Esophagus mucosa (tissue), 1 donor: ENCODE data around the gene MBD3L4. TPM values are rescaled to one million over a fixed set of nuclear protein-coding genes. Genes with fewer than 3 reads are reported as not detected.
"Not testable (repeated sequence)": the region's sequence is repeated elsewhere in the genome, so short reads cannot be mapped to it uniquely, and the experiment has no call there.

Experiments
- ATAC-seq: fragments of 200-7000 bp; cut with Tn5 transposase; one replicate; pipeline ENCODE4 v1.9.1; 2020
- total RNA-seq: library from RNA; stranded (reverse); gene quantifications from one replicate; pipeline ENCODE4 v1.2.4, GENCODE V29; 2023
- donor health status: DM: yes; HTN: yes; CAD: no.

MBD3L4 gene
- total RNA-seq, 1 donor from 2014 or later: not detected

DNA sequence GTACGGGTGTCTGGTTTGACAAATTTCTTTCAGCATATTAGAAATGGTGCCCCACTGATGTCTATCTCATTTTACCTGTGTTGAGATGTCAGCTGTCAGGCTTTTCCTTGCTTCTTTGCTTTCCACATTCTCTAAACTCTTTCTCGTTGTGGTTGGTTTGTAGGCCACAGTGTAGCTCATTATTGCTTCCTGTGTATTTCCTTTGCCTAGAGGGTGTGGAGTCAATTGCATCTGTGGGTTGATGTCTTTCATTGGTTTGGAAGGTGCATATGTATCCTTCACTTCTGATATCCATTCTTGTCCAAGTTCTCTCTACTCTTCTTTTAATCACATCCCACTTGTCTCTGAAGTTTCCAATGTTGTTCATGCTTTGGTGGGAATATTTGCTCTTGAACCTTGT, 1.6 kb upstream of the MBD3L4 start:
- ATAC-seq: not testable (repeated sequence)

DNA sequence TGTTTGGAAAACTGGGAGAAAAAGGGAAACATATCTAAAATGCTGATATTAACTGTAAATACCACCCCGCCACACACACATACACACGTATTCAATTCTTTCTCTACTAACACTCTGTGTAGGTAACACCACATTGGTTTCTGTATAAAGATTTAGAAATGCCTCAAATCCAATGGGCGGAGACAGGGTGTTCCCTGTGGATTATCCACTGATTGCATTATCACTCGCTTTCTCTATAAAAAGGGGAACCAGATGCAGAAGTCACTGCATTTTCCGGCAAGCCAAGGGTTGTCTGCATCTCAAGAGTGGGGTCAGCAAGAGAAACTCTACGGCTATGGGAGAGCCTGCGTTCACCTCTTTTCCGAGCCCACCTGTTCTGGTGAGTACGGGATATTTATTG, 9.7 kb downstream of the MBD3L4 start, which contains the start of gene MBD3L5:
Gene MBD3L5 (plus strand): TSS at position 301 of the 400 bp plus-strand sequence. CDS start 34 bp downstream, at position 335.
- not testable (repeated sequence) for ATAC-seq

DNA sequence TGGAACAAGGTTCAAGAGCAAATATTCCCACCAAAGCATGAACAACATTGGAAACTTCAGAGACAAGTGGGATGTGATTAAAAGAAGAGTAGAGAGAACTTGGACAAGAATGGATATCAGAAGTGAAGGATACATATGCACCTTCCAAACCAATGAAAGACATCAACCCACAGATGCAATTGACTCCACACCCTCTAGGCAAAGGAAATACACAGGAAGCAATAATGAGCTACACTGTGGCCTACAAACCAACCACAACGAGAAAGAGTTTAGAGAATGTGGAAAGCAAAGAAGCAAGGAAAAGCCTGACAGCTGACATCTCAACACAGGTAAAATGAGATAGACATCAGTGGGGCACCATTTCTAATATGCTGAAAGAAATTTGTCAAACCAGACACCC, 11.2 kb downstream of the MBD3L4 start:
- not testable (repeated sequence) for ATAC-seq

DNA sequence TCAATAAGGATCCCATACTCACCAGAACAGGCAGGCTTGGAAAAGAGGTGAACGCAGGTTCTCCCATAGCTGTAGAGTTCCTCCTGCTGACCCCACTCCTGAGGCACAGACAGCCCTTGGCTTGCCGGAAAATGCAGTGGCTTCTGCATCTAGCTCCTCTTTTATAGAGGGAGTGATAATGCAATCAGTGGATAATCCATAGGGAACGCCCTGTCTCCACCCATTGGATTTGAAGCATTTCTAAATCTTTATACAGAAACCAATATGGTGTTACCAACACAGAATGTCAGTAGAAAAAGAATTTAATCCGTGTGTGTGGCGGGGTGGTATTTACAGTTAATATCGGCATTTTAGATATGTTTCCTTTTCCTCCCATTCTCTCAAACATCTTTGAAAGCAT, 18.6 kb downstream of the MBD3L4 start, which contains the start of gene MBD3L2B:
Gene MBD3L2B (minus strand): TSS at position 101 of the 400 bp plus-strand sequence. CDS start 34 bp downstream, at position 67.
- not testable (repeated sequence) for ATAC-seq

DNA sequence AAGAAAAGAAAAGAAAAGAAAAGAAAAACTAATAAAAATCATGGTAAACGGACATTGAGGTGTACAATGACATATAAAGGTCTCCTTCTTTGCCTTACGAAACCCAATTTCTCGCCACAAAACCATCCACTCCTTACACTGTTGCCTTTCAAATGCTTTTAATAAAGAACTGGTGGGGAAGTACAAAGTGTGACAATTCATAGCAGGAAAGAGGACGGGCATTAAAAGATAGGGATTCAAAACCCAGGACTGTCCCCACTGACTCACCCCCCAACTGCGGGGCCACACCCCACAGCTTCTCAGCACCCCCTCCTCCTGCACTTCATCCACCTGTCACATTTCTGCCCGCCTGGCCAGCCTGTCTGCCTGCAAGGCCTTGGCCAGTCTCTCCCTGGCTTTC, 21.2 kb downstream of the MBD3L4 start:
- no peak for ATAC-seq

DNA sequence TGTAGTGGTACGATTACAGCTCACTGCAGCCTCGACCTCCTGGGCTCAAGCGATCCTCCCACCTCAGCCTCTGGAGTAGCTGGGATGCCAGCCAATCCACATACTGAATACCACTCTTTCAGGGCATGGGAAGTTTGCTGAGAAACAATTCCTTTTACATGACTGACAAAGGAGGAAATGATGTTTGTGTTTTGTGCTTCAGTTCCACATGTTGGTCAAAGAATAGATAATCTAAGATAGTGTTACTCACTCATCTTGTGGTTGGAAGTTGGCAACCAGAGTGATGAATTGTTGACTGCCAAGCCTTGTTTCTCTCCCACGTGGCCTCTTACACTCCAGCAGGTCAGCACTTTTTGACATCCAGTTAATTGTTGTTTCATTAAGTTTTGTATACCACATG, 26.3 kb downstream of the MBD3L4 start:
- ATAC-seq: no peak

DNA sequence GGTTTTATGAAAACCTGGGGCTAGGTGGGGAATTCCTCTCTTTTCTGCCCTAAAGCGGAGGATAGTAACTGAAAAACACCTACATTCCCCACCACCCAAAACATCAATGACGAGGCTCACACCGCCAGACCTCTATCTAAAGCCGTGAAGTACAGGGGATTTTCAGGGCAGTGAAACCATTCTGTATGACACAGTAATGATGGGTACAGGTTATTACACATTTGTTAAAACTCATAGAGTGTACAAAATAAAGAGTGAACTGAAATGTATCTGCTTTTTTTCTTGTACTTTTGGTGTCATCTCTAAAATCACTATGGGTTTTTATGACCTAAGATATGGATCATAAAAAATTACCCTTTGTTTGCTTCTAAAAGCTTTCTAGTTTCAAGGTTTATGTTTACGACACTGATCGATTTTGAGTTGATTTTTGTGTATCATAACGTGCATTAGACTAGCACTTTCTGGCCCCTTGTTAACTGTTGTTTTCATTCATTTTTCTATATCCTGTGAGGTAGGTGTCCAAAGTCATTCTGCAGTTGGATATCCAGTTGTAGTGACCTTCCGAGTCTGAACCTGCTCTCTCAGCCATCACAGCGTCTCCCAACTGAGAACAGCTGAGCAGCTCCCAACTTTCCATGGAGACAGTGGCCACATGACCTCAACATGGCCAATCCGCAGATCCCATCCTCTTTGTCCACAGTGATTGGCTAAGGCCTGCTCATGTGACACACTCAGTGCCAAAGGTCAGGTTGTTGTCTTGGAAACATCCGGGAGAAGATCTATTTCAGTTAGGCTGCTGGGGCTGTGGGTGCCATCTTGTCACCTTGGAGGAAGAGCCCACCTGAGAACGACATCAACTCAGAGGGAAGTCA, 29.0 kb downstream of the MBD3L4 start:
- no peak for ATAC-seq

DNA sequence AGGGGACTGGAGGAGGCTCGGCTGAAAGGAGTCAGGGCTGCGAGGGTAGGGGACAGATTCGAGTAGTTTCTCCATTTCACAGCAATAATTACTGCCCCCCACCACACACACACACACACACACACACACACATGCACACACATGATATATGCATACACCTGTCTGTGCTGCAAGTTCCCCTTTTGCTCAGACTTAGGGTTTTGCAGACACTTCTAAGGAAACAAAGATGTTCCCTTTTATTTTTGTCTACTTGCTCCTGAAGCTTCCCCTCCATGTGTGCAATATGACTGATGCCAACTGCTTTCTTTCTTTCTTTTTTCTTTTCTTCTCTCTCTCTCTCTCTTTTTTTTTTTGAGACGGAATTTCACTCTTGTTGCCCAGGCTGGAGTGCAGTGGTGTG, 32.1 kb downstream of the MBD3L4 start:
- ATAC-seq: no peak

DNA sequence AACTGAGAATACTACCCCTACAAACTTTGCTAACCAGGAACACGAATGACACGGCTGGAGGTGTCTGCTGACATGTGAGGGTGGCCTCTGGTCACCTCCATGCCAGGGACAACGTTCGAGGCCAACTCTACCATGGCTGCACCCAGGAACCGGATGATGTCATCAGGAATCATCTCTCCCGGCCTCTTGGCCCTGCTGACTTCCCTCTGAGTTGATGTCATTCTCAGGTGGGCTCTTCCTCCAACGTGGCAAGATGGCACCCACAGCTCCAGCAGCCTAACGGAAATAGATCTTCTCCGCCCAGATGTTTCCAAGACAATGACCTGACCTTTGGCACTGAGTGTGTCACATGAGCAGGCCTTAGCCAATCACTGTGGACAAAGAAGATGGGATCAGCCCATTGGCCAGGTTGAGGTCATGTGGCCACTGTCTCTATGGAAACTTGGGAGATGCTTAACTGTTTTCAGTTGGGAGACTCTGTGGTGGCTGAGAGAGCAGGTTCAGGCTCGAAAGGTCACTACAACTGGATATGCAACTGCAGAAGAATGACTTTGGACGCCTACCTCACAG, 33.8 kb downstream of the MBD3L4 start:
- ATAC-seq: no peak

DNA sequence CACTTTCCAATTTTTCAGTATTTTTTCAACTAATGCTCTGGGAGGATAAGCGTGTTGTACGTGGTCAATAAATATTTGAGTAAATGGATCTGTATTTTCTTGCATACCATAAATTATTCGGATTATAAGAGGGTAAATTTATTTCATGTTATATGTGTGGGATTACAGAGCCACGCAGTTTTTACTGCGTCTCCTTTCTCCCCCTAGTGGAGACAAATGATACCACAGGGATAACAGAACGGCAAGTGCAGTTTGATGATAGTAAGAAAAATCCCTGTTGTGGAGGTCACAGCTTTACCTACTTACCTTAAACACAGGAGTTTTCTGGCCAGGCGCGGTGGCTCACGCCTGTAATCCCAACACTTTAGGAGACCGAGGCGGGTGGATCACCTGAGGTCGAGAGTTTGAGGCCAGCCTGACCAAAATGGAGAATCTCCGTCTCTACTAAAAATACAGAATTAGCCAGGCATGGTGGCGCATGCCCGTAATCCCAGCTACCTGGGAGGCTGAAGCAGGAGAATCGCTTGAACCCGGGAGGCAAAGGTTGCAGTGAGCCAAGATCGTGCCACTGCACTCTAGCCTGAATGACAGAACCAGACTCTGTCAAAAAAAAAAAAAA, 35.6 kb downstream of the MBD3L4 start:
- no peak for ATAC-seq

DNA sequence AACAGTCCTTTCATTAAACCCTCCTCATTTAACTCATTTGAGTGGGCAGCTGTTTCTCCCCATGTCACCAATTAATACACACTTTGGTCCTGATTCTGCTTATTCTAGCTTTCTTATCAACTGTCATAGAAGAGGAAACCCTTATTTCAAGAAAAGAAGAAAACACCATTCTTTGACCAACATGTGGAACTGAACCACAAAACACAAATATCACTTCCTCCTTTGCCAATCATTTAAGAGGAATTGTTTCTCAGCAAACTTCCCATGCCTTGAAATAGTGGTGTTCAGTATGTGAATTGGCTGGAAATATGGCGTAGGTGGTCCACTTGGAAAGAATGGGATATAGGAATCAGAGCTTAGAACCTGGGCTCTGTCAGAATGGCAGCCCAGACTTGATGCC, 39.2 kb downstream of the MBD3L4 start:
- ATAC-seq: no peak

DNA sequence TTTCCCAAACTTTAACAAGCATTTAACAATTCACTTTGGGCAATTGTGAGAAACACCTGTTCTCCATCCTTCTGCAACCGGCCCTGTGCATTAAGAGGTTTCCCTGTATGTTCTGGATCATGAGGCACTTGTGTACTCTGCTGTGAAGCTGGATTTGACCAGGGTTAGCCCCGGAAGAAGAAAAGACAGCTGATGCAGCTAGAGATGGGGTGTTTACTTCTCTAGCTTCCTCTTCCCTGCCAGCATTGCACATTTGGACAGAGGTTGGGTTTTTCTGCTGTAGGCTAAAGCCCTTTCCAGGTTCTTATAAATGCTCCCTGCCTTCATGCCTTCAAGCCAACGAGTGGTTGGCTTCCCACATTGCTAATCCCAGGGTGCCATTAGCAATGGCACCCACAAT, 39.6 kb downstream of the MBD3L4 start:
- ATAC-seq: no peak

DNA sequence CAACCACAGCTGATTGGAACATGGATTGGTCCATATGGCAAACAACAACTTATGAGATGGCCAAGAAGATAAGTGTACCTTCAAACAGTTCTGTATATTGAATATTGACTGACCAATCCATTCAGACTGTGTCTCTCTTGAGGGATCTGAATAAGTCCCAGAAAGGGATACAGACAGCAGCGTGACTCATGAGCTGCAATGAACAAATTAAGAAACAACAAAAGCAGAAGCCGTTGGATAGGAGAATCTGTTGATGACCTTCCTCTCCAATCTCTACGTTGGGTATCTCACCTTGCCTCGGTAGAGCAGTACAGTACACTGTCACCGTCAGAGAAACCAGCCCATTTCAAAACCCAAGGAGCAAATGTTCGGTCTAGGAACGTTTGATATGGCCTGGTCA, 40.0 kb downstream of the MBD3L4 start:
- no peak for ATAC-seq

DNA sequence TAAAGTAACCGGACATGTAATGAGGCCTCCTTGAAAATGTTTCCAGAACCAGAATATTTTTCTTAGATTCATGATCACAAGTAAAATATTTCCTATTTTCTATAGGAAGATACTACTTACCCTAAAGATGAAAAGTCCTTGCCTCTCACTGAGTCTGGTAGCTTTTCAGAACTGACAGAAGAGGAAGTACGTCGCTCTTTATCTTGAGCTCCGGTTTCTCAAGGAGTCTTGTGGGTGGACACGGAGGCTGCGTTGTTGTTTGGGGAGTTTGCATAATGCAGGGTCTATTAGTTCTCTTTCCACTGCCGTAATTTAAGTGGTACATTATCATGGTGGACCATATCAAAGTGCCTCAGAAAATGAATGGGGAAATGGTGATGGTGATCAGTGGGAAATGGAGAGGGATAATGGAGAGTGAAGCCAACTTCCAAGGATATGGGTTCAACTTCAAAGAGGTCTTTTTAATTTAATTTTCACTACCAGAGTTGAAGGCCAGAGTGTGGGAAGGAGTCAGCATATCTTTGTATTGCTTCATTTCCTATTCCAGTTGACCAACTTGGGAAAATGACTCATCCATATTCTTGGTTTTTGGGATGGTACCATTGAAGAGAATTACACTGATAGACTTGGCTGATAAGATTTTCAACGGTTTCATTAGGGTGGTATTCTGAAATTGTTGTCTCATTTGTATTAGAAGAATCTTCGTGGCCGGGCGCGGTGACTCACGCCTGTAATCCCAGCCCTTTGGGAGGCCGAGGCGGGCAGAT, 42.1 kb downstream of the MBD3L4 start:
- ATAC-seq: no peak

DNA sequence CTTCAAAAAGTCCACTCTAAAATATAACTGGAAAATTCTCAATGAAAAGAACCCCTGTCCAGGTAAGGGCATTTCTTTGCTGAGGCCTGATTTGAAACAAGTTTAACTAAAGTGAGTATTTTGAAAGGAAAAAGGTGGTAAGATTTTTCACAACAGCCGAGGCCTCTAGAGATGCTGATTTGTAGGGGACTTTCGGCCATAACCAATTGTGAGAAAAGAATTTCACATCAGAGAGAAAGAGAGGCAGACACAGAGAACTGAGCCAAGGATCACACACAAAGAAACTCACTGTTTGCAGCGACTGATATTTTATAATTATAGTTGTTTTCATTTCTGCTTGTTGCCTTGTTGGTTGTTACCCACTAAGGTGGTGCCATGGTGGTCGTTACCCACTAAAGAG, 43.2 kb downstream of the MBD3L4 start:
- no peak for ATAC-seq

DNA sequence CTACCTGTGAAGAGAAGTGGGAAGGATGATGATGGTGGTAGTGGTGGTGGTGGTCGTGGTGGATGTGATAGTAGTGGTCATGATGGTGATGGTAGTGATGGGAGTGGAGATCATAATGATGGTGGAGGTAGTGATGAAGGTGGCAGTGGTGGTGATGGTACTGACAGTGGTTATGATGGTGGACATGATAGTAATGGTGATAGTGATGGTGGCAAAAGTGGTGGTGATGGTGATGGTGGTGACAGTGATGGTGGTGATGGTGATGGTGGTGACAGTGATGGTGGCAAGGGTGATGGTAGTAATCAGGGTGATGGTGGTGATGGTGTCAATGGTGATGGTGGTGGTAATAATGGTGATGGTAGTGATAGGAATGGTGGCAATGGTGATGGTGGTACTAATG, 44.9 kb downstream of the MBD3L4 start:
- no peak for ATAC-seq

DNA sequence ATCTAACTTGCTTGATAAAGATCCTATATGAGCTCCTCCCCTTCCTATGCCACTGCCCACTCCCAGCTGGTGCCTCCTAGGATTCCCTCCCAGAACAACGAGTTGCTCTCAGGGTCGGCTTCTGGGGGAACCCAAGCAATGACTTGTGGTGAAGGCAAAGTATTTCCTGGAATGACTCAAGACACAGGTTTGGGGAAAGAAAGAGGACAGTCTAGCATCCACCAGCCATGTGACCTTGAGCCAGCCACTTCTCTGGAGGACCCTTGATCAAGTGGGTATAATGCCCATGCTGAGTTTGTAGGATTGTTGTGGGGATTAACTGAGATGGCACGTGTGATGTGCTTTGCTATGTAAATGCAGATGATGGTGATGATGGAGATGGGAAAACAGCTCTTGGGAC, 51.7 kb downstream of the MBD3L4 start:
- ATAC-seq: no peak

DNA sequence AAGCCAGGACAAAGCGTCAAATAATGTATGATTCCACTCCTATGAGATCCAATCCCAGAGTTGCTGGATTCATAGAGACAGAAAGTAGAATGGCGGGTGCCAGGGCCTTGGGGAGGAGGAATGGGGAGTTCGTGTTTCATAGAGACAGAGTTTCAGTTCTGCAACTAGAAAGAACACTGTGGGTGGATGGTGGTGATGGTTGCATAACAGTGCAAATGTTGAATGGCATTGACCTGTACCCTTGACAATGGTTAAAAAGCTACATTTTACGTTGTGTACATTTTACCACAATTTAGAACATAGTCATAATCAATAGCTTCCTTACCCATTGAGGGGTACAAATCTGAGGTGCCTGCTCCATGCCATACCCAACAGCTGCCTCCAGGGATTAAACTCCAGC, 52.1 kb downstream of the MBD3L4 start:
- ATAC-seq: no peak
